ENCODE results near the gene RMI2.

DNA sequence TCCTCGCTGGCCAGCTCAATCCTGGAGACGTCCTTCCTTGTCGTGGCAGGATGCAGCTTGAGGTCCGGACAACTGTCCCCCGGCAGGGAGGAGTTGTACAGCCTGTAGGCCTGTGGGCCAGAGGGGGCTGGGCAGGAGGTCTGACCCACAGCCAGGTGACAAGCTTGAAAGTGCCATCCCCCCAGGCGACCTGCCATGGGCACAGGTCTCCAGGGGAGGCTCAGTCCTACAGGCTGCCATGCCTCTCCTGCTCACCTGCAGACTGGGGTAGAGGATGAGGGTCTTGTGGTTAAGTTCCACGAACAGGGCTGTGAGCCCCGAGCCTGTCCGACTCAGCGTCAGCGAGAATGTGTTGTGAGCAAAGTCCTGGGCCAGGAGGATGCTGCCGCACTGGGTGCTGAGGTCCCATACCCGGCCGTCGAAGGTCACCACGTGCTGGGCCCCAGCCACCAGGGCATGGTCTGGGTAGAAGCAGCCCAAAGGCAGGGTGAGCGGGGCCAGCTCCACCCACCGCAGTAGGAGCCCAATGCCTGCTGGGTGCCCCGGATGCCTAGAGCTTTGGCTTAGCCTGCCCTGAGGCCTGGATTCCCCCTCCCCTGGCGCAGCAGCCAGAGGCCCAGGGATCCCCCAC is 39.8 kb downstream of the RMI2 start:
- TF ChIP-seq POLR2A (IDR thresholded peaks at IDR 0.05), result no peak
- TF ChIP-seq, protein P1, sequence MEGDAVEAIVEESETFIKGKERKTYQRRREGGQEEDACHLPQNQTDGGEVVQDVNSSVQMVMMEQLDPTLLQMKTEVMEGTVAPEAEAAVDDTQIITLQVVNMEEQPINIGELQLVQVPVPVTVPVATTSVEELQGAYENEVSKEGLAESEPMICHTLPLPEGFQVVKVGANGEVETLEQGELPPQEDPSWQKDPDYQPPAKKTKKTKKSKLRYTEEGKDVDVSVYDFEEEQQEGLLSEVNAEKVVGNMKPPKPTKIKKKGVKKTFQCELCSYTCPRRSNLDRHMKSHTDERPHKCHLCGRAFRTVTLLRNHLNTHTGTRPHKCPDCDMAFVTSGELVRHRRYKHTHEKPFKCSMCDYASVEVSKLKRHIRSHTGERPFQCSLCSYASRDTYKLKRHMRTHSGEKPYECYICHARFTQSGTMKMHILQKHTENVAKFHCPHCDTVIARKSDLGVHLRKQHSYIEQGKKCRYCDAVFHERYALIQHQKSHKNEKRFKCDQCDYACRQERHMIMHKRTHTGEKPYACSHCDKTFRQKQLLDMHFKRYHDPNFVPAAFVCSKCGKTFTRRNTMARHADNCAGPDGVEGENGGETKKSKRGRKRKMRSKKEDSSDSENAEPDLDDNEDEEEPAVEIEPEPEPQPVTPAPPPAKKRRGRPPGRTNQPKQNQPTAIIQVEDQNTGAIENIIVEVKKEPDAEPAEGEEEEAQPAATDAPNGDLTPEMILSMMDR (IDR thresholded peaks at IDR 0.05), result no peak
